GM12891 (cell line): Measurements from ENCODE around the gene GC.

Experiments used
- PAX5 ChIP-seq: IDR thresholded peaks from 2 replicates; pipeline ENCODE4 v1.6.1; 2011; ENCODE audit warnings: low read length, moderate library complexity, mild to moderate bottlenecking; ENCODE audit not compliant: insufficient read depth, severe bottlenecking
- POLR2A ChIP-seq: IDR thresholded peaks from 2 replicates; pipeline ENCODE4 v1.6.1; 2011; ENCODE audit warnings: low read depth, low read length, control low read depth
- POLR2AphosphoS5 ChIP-seq: IDR thresholded peaks from 2 replicates; pipeline ENCODE4 v1.6.1; 2011; ENCODE audit warnings: low read depth, low read length, control low read depth
- SPI1 ChIP-seq: IDR thresholded peaks from 2 replicates; pipeline ENCODE4 v1.6.1; 2011; ENCODE audit warnings: low read depth, low read length, control low read depth
- TAF1 ChIP-seq: IDR thresholded peaks from 2 replicates; pipeline ENCODE4 v1.6.1; 2011; ENCODE audit warnings: low read depth, low read length, control low read depth

DNA sequence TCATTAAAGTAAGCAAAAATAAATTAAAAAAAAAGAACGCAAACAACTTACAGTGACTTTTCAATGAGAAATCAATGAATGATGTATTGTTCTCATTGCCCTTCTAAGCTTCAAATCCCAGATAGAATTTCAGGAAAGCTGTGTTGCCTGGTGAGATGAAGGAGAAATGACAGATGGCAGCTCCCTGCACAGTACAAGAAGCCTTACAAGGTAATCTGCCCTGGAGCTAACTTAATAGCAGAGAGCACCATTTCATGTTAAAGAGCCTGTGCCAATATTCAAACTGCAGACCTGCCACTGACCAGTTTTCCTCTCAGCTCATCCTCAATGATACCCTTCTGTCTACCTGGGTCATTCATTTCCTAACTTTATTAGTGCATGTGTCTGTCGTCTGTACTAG lies 54.0 kb downstream of the GC start:
- TF ChIP-seq POLR2A (no peak), POLR2AphosphoS5 (no peak), TAF1 (no peak), SPI1 (no peak), PAX5 (no peak)
